Measurements from ENCODE around the gene ZFP37.
"Not testable (repeated sequence)": the region's sequence is repeated elsewhere in the genome, so short reads cannot be mapped to it uniquely, and the experiment has no call there.

ZFP37 gene

GRCh38 chr9:113056191-113057106 lies at the start of gene ZFP37:
Gene ZFP37, minus strand, starts transcription at chr9:113056724. Its CDS starts 36 bp downstream, at chr9:113056688.
- DNase-seq, result peak; percentile 97

- DNase-seq, result not testable (repeated sequence)
These were observed 48.8 kb upstream of the ZFP37 start for GRCh38 chr9:113105345-113105744.

- DNase-seq, result no peak
These were observed 39.0 kb upstream of the ZFP37 start for GRCh38 chr9:113095561-113095960.

GRCh38 chr9:113089924-113090323 lies 33.4 kb upstream of the ZFP37 start:
- not testable (repeated sequence) for DNase-seq

DNA sequence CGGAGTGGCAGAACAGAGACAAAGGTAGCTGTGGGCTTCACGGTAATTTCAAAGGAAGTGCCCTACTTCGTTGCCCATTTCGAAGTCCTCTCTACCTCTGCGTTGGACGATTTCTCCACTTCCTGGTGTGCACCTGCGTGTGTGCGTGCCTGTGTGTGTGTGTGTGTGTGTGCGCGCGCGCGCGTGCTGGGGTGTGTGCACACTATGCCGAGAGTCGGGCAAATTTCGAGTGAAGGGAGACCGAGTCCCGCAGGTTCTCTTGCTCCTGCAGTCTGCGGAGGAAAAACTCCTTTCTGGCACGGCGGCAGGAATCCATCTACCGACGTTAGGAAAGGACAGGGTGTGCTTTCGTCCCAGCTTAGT lies 32.6 kb upstream of the ZFP37 start:
- DNase-seq, result not testable (repeated sequence)

DNA sequence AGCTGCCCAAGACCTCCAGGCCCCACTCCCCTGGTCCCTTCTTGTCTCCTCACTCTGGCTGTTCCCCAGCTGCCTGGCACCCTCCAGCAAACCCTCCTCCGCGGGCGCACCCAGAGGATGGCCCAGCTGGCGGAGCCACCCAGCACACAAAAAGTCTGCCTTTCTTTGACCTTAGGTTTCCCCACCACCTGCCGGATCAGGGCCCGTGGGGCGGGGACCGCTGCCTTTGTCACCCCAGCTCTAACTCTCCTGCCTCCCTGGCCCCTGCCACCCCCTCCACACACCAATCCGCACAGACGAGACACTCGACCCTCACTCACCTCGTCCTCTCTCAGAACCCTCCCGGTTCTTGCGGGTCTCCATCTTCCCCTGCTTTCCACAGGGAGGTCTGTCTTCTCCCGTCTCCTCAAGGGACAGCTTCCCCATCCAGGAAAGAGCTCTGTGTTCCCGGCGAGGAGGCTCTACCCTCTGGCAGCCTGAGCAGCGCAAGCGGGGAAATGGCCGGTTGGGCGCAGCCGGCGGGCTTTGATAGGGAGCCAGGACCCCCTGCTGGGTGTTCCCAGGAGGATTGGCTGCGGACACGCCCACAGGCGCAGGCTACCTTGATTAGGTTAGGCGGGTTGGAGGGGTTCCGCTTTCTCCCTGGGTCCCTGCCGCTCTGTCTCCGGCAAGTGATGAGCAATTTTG lies 32.1 kb upstream of the ZFP37 start:
- DNase-seq, result not testable (repeated sequence)

DNA sequence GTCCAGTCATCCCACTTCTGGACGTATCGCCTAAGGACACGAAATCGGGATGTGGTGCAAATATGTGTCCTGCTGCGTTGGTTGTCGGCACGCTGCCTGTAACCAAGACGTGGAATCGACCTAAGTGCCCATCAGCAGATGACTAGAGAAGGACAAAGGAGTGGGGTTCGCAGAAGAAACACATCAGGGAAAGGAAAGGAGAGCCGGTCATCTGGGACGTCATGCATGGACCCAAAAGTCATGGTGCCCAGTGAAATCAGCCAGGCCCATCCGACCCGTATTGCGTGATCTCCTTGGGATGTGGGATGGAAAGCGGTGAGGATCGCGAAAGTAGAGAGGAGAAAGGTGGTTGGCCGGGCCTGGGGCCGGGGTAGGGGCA lies 6.4 kb upstream of the ZFP37 start:
- DNase-seq, result not testable (repeated sequence)

DNA sequence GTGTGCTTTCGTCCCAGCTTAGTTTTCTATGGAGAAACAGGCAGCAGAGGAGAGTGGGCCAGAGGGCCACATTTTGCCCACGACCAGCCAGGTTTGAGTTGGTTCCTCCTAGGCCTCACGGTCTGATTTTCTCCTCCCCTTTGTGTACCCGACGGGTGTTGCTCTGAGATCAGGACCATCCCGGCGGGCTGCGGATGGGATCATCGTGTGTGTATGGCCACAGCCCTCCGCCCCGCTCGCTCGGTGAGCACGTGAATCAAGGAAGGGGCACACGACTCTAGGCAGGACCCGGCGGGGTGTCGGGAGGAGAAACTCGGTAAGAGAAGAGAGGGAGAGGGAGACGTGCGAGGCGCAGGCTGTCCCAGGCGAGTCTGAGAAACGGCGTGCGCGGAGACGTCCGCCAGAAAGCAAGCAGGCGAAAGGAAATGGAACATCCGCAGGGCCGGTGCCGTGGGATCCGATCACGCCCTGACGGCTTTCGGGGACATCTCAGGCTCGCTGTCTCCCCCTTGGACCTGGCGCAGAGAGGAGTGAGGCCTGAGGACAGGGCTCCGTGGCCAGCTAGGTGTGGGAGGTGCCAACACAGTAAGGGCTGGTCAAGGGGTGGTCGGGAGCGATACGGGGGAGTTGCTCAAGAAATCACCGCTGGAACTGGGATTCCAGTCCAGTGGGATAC lies 5.9 kb upstream of the ZFP37 start:
- not testable (repeated sequence) for DNase-seq

- not testable (repeated sequence) for DNase-seq
These were observed 4.7 kb upstream of the ZFP37 start for GRCh38 chr9:113061072-113061850.

GRCh38 chr9:113059581-113060284 lies 3.2 kb upstream of the ZFP37 start:
- DNase-seq, result not testable (repeated sequence)

DNA sequence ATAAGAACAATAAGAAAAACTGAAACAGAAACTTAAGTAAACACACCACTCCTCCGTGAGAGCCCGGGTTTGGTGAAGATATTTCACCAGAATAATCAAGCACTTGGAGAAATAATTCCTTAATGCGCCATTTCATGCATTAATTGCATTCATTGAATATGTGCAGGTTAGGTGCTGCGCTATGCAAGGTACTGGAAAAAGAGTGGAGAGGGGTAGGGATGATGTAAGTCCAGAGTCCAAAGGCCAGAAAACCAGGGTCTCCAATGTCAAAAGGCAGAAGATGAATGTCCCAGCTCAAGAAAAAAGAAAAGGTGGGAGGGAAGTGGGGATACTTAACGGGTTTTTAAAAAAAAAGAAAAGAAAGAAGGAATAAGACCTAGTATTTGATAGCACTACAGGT lies 669 bp upstream of the ZFP37 start:
- DNase-seq, result peak; percentile 33

GRCh38 chr9:113042884-113043657 lies 13.5 kb downstream of the ZFP37 start:
- peak; percentile 27 for DNase-seq

GRCh38 chr9:113026200-113026599 lies 30.3 kb downstream of the ZFP37 start:
- DNase-seq, result no peak

DNA sequence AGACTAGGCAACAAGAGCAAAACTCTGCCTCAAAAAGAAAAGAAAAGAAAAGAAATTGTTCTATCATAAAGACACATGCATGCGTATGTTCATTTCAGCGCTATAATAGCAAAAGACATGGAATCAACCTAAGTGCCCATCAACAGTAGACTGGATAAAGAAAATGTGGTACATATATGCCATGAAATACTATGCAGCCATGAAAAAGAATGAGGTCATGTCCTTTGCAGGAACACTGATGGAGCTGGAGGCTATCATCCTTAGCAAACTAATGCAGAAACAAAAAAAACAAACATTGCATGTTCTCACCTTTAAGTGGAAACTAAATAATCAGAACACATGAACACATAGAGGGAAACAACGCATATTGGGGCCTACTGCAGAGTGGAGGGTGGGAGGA lies 38.3 kb downstream of the ZFP37 start:
- DNase-seq, result no peak

GRCh38 chr9:113012492-113012891 lies 44.0 kb downstream of the ZFP37 start:
- peak; percentile 20 for DNase-seq

GRCh38 chr9:113011911-113012381 lies 44.6 kb downstream of the ZFP37 start, which contains the start of gene ZNF883:
Gene ZNF883, minus strand, starts transcription at chr9:113012192.
- DNase-seq, result peak; percentile 85

DNA sequence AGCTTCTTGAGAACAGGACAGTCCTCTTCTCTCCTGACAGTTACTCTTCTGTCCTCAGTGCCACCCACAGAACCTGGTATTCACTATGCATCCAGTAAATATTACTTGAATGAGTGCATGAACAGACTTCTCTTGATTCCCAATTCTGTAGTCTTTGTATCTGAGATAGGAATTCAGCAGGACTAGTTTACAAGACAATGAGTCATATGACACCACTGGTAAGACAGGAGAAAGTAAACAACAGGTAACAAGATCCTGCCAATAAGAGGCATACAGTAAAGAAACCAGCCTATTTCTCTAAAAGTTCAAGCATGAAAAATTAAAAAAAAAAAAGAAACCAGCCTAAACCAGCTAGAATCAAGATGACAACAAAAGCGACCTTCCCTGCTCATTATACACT lies 50.7 kb downstream of the ZFP37 start:
- DNase-seq, result no peak

- peak; percentile 15 for DNase-seq
These were observed 59.1 kb downstream of the ZFP37 start for GRCh38 chr9:112997236-112997941.

All from OCI-M1 (cell line).